ENCODE measurements around the gene PGF. TPM values are rescaled to one million over a fixed set of nuclear protein-coding genes. Genes with fewer than 3 reads are reported as not detected.

PGF gene
- total RNA-seq, 4 donors from 2014 or later: 9.7 to 10.5 (median 10.1) TPM; not detected in 1

DNA sequence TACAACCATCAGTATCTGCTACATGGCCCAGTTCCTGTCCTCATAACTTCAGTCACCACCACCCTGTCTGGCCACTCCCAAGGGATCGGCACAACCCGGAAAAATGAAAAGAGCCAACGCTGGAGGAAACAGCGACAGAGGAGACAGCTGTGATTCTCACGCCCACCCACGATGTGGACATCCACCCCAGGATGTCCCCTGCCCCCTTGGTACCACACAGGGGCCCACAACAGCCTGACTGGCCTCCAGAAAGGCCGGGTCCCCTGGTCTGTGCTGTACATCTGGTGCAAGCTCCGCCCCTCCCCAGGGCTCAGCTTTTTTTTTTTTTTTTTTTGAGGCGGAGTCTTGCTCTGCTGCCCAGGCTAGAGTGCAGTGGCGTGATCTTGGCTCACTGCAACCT lies 44.8 kb downstream of the PGF start:
- no peaks in the 10 kb centered on the region for H3K27me3 ChIP-seq
- TF ChIP-seq EP300 (IDR thresholded peaks at IDR 0.05; ENCODE audit: low read depth): no peak
- TF ChIP-seq, protein P1, sequence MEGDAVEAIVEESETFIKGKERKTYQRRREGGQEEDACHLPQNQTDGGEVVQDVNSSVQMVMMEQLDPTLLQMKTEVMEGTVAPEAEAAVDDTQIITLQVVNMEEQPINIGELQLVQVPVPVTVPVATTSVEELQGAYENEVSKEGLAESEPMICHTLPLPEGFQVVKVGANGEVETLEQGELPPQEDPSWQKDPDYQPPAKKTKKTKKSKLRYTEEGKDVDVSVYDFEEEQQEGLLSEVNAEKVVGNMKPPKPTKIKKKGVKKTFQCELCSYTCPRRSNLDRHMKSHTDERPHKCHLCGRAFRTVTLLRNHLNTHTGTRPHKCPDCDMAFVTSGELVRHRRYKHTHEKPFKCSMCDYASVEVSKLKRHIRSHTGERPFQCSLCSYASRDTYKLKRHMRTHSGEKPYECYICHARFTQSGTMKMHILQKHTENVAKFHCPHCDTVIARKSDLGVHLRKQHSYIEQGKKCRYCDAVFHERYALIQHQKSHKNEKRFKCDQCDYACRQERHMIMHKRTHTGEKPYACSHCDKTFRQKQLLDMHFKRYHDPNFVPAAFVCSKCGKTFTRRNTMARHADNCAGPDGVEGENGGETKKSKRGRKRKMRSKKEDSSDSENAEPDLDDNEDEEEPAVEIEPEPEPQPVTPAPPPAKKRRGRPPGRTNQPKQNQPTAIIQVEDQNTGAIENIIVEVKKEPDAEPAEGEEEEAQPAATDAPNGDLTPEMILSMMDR (IDR thresholded peaks at IDR 0.05): no peak
- no peak for TF ChIP-seq POLR2AphosphoS5 (IDR thresholded peaks at IDR 0.05)
- TF ChIP-seq POLR2A (IDR thresholded peaks at IDR 0.05): no peak
- intact Hi-C loops (cut with DNase I; ENCODE audit: low total_unique reads): no loop called here
- WGBS, 2 donors (ENCODE audit: low coverage in 1 of 2): 28% methylated on average over 10 of the region's 10 CpGs; no CpG with 5 or more reads in 1 of the 2 donors
- peaks cover 6 to 16% (median 11%) of the 10 kb centered on the region in 4 donors for H3K4me1 ChIP-seq
- no peaks in the 10 kb centered on the region for H3K9me3 ChIP-seq
- peak overlapping the region in 2 of 4 donors; percentile 16 to 39 for H3K4me3 ChIP-seq
- DNase-seq: peak; percentile 40
- peak overlapping the region in 2 of 4 donors; percentile 67 for H3K27ac ChIP-seq
- H3K36me3 ChIP-seq: no peaks in the 10 kb centered on the region
- in situ Hi-C loops (cut with MboI; ENCODE audit: low pct_ligation_motif_present in 1 of 4, low pct_unique_long_range_greater_than_20kb in 1 of 4, low sequenced_read_pairs in 3 of 4): loop anchor here in 1 of 4 donors (10.0 kb wide), 1 partner anchor 46 kb away; no protein-coding TSS in a partner anchor

DNA sequence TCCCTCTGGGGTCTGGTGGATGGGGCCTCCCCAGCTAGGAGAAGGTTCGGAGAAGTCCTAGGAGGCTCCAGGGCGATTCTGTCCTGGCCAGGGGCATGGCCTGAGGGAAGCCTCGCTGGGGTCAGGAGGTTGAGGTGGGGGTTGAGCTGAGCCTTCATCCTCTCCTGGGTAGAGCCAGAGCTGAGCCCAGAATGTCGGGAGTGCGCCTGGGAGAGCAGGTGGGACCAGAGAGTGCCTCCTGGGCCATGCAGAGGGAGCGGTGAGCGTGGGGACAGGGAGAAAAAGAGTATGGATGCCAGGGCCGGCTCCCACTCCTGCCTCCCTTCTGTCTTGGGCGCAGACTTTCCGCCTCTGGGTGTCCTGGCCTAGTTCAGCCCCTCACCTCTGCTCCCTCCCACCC lies 45.5 kb downstream of the PGF start:
- in situ Hi-C loops (cut with MboI; ENCODE audit: low pct_ligation_motif_present in 1 of 4, low pct_unique_long_range_greater_than_20kb in 1 of 4, low sequenced_read_pairs in 3 of 4): loop anchor here in 1 of 4 donors (10.0 kb wide), 1 partner anchor 45 kb away; no protein-coding TSS in a partner anchor
- Histone ChIP-seq H3K27ac (peak overlapping the region in 1 of 4 donors; percentile 67), H3K4me1 (peaks cover 6 to 16% (median 11%) of the 10 kb centered on the region in 4 donors), H3K4me3 (no peak overlapping the region), H3K27me3 (no peaks in the 10 kb centered on the region), H3K9me3 (no peaks in the 10 kb centered on the region), H3K36me3 (no peaks in the 10 kb centered on the region)
- intact Hi-C loops (cut with DNase I; ENCODE audit: low total_unique reads): loop anchor here (5.0 kb wide), 1 partner anchor 48 kb away; no protein-coding TSS in a partner anchor
- no peak for DNase-seq
- WGBS, 2 donors (ENCODE audit: low coverage in 1 of 2): 92% methylated on average over 10 of the region's 10 CpGs; no CpG with 5 or more reads in 1 of the 2 donors
- TF ChIP-seq POLR2A (IDR thresholded peaks at IDR 0.05): no peak
- no peak for TF ChIP-seq EP300 (IDR thresholded peaks at IDR 0.05; ENCODE audit: low read depth)
- TF ChIP-seq POLR2AphosphoS5 (IDR thresholded peaks at IDR 0.05): no peak
- TF ChIP-seq, protein P1 (IDR thresholded peaks at IDR 0.05): no peak

DNA sequence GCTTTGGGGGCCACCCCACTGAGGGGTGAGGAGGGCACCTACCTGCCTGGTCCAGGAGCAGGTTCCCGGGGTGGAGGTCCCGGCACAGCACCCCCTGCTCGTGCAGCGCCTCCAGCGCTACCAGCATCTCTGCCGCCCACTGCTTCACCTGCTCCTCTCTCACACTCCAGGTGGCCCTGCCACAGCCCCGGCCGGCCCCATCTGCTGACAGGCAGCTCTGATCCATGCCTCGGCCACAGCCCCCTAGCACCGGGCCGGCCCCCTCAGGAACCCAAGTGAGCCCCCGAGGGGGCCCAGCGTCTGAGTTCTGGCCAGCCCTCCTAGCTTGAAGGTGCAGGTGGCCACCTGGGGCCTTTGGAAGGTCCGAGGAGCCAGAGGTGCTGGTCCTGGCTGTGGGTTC lies 45.9 kb downstream of the PGF start:
- no peaks in the 10 kb centered on the region for H3K36me3 ChIP-seq
- TF ChIP-seq, protein P1 (IDR thresholded peaks at IDR 0.05): no peak
- TF ChIP-seq EP300 (IDR thresholded peaks at IDR 0.05; ENCODE audit: low read depth) (no peak), POLR2AphosphoS5 (IDR thresholded peaks at IDR 0.05) (no peak), POLR2A (IDR thresholded peaks at IDR 0.05) (no peak)
- intact Hi-C loops (cut with DNase I; ENCODE audit: low total_unique reads): loop anchor here (5.0 kb wide), 1 partner anchor 47 kb away; no protein-coding TSS in a partner anchor
- no peak overlapping the region for H3K27ac ChIP-seq
- WGBS, 2 donors (ENCODE audit: low coverage in 1 of 2): 94% methylated on average over 14 of the region's 14 CpGs; no CpG with 5 or more reads in 1 of the 2 donors
- H3K4me1 ChIP-seq: peaks cover 6 to 16% (median 11%) of the 10 kb centered on the region in 4 donors
- no peak for DNase-seq
- no peaks in the 10 kb centered on the region for H3K27me3 ChIP-seq
- no peaks in the 10 kb centered on the region for H3K9me3 ChIP-seq
- in situ Hi-C loops (cut with MboI; ENCODE audit: low pct_ligation_motif_present in 1 of 4, low pct_unique_long_range_greater_than_20kb in 1 of 4, low sequenced_read_pairs in 3 of 4): no loop called here
- H3K4me3 ChIP-seq: no peak overlapping the region

DNA sequence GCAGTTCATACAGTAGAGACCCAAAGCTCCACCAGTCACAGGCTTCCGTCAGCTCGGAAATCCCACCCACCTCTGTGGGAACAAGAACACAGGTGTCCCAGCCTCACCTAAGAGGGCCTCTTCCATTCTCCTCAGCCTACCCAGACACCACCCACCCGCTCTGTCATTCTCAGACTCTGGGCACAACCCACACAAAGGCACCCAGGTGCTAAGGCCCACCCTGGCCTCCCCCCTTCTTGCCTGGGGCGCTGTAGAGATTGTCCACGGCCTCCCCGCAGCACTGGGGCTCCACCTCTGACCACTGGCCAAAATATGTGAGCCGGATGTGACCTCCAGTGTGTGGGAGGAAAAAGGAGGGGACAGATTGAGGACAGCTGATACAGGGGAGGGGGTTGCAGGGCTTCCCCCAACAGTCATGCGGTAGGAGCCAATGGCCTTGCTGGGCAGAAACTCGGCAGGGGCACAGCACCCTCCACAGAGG lies 46.5 kb downstream of the PGF start:
- no peak overlapping the region for H3K27ac ChIP-seq

More for the DNA sequence above, 46.5 kb downstream of the PGF start:
- Histone ChIP-seq H3K4me3 (no peak overlapping the region), H3K27me3 (no peaks in the 10 kb centered on the region), H3K4me1 (peaks cover 6 to 16% (median 11%) of the 10 kb centered on the region in 4 donors), H3K36me3 (no peaks in the 10 kb centered on the region), H3K9me3 (no peaks in the 10 kb centered on the region)
- TF ChIP-seq POLR2AphosphoS5 (IDR thresholded peaks at IDR 0.05) (no peak), POLR2A (IDR thresholded peaks at IDR 0.05) (no peak), EP300 (IDR thresholded peaks at IDR 0.05; ENCODE audit: low read depth) (no peak)
- TF ChIP-seq, protein P1 (IDR thresholded peaks at IDR 0.05): no peak
- 83% methylated on average over 9 of the region's 9 CpGs; no CpG with 5 or more reads in 1 of the 2 donors for WGBS, 2 donors (ENCODE audit: low coverage in 1 of 2)
- intact Hi-C loops (cut with DNase I; ENCODE audit: low total_unique reads) (loop anchor here (5.0 kb wide), 1 partner anchor 47 kb away; no protein-coding TSS in a partner anchor), in situ Hi-C loops (cut with MboI; ENCODE audit: low pct_ligation_motif_present in 1 of 4, low pct_unique_long_range_greater_than_20kb in 1 of 4, low sequenced_read_pairs in 3 of 4) (no loop called here)
- no peak for DNase-seq

All from transverse colon (tissue), 4 donors.